RWPE1 (cell line): ENCODE results near the gene C5.

Experiments
- CTCF ChIA-PET: fragments of 350-600 bp; sonication (Branson Sonifier 250); formaldehyde crosslinking; extraction: SDS; loops from one replicate; lab custom pipeline; 2021; lab: Yijun Ruan, JAX
- POLR2A ChIA-PET: fragments of 400-600 bp; formaldehyde crosslinking; extraction: SDS; loops from one replicate; lab custom pipeline; 2020; ENCODE audit warnings: antibody characterized with exemption; ENCODE audit not compliant: low non-redundant PET; lab: Yijun Ruan, JAX
- DNase-seq: peaks from one replicate; pipeline ENCODE4 v3.0.0; 2012; ENCODE audit warnings: low spot score
- H3K27ac ChIP-seq: fragments of 450-650 bp; 2 replicates; pipeline ENCODE4 v1.5.1; 2017
- CTCF ChIP-seq: fragments of 450-650 bp; conservative IDR thresholded peaks from 2 replicates; pipeline ENCODE4 v1.5.1; 2017; ENCODE audit warnings: low read depth, mild to moderate bottlenecking

The C5 gene

GRCh38 chr9:120925535-120926396, 124.3 kb downstream of the C5 start:
- peak; percentile 42 for DNase-seq
- ChIA-PET CTCF (interaction anchor here (1.0 kb wide), 1 partner anchor 9 kb away, joined by 3 read pairs; no protein-coding TSS in a partner anchor), POLR2A (no interaction called here)
- TF ChIP-seq CTCF: no peak
- peak overlapping the region; percentile 30 for H3K27ac ChIP-seq

GRCh38 chr9:120924698-120925534, 125.2 kb downstream of the C5 start:
- POLR2A ChIA-PET: no interaction called here
- DNase-seq: no peak
- 0 out of 2 replicates have a peak overlapping the region, but pooled peaks have one; percentile 0 for H3K27ac ChIP-seq
- CTCF ChIA-PET: interaction anchor here (0.7 kb wide), 1 partner anchor 47 kb away, joined by 3 read pairs; no protein-coding TSS in a partner anchor
- no peak for TF ChIP-seq CTCF

- no peak for DNase-seq
- ChIA-PET POLR2A (no interaction called here), CTCF (interaction anchor here (0.5 to 0.7 kb wide), 2 partner anchors 15 to 162 kb away, joined by 3 read pairs; no protein-coding TSS in a partner anchor)
- no peak for TF ChIP-seq CTCF
- no peak overlapping the region for H3K27ac ChIP-seq
Observed at GRCh38 chr9:120923620-120924328, 126.3 kb downstream of the C5 start.

- no peak overlapping the region for H3K27ac ChIP-seq
- no peak for DNase-seq
- POLR2A ChIA-PET: no interaction called here
- CTCF ChIA-PET: interaction anchor here (0.6 kb wide), 1 partner anchor 161 kb away, joined by 6 read pairs; no protein-coding TSS in a partner anchor
- TF ChIP-seq CTCF: no peak
Observed at GRCh38 chr9:120922404-120923195, 127.5 kb downstream of the C5 start.

GRCh38 chr9:120921661-120922181, 128.4 kb downstream of the C5 start:
- H3K27ac ChIP-seq: no peak overlapping the region
- ChIA-PET POLR2A (no interaction called here), CTCF (interaction anchor here (0.8 kb wide), 1 partner anchor 10 kb away, joined by 3 read pairs; no protein-coding TSS in a partner anchor)
- TF ChIP-seq CTCF: no peak
- DNase-seq: no peak
